Measurements from ENCODE around the gene ALAS2.

The ALAS2 gene

GRCh38 chrX:55008571-55009358 is 22.0 kb downstream of the ALAS2 start:
- H3K9me3 ChIP-seq: no peaks in the 10 kb centered on the region
- H3K27me3 ChIP-seq: no peaks in the 10 kb centered on the region
- no peak for TF ChIP-seq CTCF (IDR thresholded peaks at IDR 0.05)
- no peak overlapping the region for H3K27ac ChIP-seq
- H3K4me3 ChIP-seq (ENCODE audit: low read depth in 1 of 2, low read length in 1 of 2): no peak overlapping the region
- peaks cover 36% of the 10 kb centered on the region for H3K36me3 ChIP-seq
- H3K4me1 ChIP-seq (ENCODE audit: control insufficient read depth in 1 of 2, insufficient read depth in 1 of 2, low read depth in 1 of 2, low read length in 1 of 2): no peaks in the 10 kb centered on the region

GRCh38 chrX:55007656-55008055 is 23.1 kb downstream of the ALAS2 start:
- no peak overlapping the region for H3K4me3 ChIP-seq (ENCODE audit: low read depth in 1 of 2, low read length in 1 of 2)
- no peaks in the 10 kb centered on the region for H3K27me3 ChIP-seq
- no peak for TF ChIP-seq CTCF (IDR thresholded peaks at IDR 0.05)
- peaks cover 38% of the 10 kb centered on the region for H3K36me3 ChIP-seq
- no peaks in the 10 kb centered on the region for H3K9me3 ChIP-seq
- no peak overlapping the region for H3K27ac ChIP-seq
- H3K4me1 ChIP-seq (ENCODE audit: control insufficient read depth in 1 of 2, insufficient read depth in 1 of 2, low read depth in 1 of 2, low read length in 1 of 2): no peaks in the 10 kb centered on the region

GRCh38 chrX:55006827-55007621 is 23.8 kb downstream of the ALAS2 start:
- H3K4me1 ChIP-seq (ENCODE audit: control insufficient read depth in 1 of 2, insufficient read depth in 1 of 2, low read depth in 1 of 2, low read length in 1 of 2): no peaks in the 10 kb centered on the region
- H3K4me3 ChIP-seq (ENCODE audit: low read depth in 1 of 2, low read length in 1 of 2): no peak overlapping the region
- no peak for TF ChIP-seq CTCF (IDR thresholded peaks at IDR 0.05)
- no peaks in the 10 kb centered on the region for H3K9me3 ChIP-seq
- H3K27ac ChIP-seq: no peak overlapping the region
- H3K27me3 ChIP-seq: no peaks in the 10 kb centered on the region
- peaks cover 38% of the 10 kb centered on the region for H3K36me3 ChIP-seq

- TF ChIP-seq CTCF (IDR thresholded peaks at IDR 0.05): no peak
- Histone ChIP-seq H3K27ac (no peak overlapping the region), H3K9me3 (no peaks in the 10 kb centered on the region), H3K4me3 (ENCODE audit: low read depth in 1 of 2, low read length in 1 of 2) (no peak overlapping the region), H3K36me3 (peaks cover 38% of the 10 kb centered on the region), H3K4me1 (ENCODE audit: control insufficient read depth in 1 of 2, insufficient read depth in 1 of 2, low read depth in 1 of 2, low read length in 1 of 2) (peaks cover 0 to 10% of the 10 kb centered on the region in 2 experiments), H3K27me3 (no peaks in the 10 kb centered on the region)
These were observed 25.5 kb downstream of the ALAS2 start for GRCh38 chrX:55005256-55005655.

DNA sequence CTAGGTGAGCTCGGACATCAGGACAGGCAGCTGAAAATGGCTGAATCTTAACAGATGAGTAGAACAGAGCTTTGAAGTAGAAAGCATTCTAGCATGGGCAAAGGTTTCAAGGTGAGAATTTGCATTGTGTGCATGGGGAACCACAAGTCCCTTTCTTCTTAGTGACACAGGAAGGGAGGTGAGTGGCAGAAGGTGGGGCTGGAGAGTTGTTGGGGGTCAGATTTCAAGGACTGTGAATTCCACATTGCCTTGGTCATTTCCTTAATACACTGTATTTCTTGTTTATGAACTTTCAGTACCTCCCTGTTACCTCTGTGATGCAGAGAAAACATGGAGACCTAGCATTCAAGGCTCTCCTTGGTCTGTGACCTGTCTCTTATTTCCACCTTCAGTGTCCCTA is 26.5 kb downstream of the ALAS2 start:
- Histone ChIP-seq H3K27me3 (no peaks in the 10 kb centered on the region), H3K36me3 (peaks cover 38% of the 10 kb centered on the region), H3K4me3 (ENCODE audit: low read depth in 1 of 2, low read length in 1 of 2) (no peak overlapping the region), H3K4me1 (ENCODE audit: control insufficient read depth in 1 of 2, insufficient read depth in 1 of 2, low read depth in 1 of 2, low read length in 1 of 2) (peaks cover 3 to 16% of the 10 kb centered on the region in 2 experiments), H3K9me3 (no peaks in the 10 kb centered on the region), H3K27ac (no peak overlapping the region)
- TF ChIP-seq CTCF (IDR thresholded peaks at IDR 0.05): no peak

Data from neutrophil (primary cell).